GM12875 (cell line): ENCODE measurements around the gene RABGAP1L.
"Not testable (repeated sequence)": the region's sequence is repeated elsewhere in the genome, so short reads cannot be mapped to it uniquely, and the experiment has no call there.

Experiments used
- H3K4me3 ChIP-seq: one replicate; pipeline ENCODE4 v1.5.1; 2011; ENCODE audit warnings: low read depth, low read length, control low read depth
- TF ChIP-seq, protein P1 (sequence below): IDR thresholded peaks from 2 replicates; pipeline ENCODE4 v1.5.1; 2011; ENCODE audit warnings: low read depth, mild to moderate bottlenecking, control low read depth, inconsistent platforms, low read length, moderate library complexity, borderline replicate concordance; ENCODE audit not compliant: insufficient read depth

The RABGAP1L gene

DNA sequence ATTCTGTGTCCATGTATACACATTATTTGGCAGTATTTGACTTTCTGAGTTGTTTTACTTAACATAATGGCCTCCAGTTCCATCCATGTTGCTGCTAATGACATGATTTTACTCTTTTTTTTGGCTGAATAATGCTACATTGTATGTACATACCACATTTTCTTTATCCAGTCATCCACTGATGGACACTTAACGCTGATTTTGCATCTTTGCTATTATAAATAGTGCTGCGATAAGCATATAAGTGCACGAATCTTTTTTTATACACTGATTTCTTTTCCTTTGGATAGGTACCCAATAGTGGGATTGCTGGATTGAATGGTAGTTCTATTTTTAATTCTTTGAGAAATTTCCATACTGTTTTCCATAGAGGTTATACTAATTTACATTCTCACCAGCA, 544.0 kb downstream of the RABGAP1L start:
- no peak overlapping the region for H3K4me3 ChIP-seq
- TF ChIP-seq, protein P1, sequence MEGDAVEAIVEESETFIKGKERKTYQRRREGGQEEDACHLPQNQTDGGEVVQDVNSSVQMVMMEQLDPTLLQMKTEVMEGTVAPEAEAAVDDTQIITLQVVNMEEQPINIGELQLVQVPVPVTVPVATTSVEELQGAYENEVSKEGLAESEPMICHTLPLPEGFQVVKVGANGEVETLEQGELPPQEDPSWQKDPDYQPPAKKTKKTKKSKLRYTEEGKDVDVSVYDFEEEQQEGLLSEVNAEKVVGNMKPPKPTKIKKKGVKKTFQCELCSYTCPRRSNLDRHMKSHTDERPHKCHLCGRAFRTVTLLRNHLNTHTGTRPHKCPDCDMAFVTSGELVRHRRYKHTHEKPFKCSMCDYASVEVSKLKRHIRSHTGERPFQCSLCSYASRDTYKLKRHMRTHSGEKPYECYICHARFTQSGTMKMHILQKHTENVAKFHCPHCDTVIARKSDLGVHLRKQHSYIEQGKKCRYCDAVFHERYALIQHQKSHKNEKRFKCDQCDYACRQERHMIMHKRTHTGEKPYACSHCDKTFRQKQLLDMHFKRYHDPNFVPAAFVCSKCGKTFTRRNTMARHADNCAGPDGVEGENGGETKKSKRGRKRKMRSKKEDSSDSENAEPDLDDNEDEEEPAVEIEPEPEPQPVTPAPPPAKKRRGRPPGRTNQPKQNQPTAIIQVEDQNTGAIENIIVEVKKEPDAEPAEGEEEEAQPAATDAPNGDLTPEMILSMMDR = no peak

DNA sequence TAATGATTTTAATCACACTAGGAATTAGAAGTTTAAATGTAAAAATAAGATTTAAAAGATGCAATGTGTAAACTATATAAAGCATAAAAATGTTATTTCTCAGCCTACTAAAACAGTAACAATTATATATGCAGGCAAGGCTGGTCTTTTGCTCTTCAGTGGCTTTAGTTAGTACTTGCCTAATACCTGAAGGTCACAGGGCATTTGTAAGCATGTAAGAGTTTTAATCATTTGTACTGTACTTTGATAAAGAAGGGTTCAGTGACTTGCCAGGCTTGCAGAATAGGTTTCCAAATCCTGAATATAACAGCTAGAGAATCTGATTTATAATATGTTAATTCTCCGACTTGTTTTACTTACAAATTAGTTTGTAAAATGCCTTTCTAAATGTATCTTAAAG, 545.0 kb downstream of the RABGAP1L start:
- no peak overlapping the region for H3K4me3 ChIP-seq

GRCh38 chr1:174710868-174711845, 551.8 kb downstream of the RABGAP1L start:
- TF ChIP-seq, protein P1 = no peak
- H3K4me3 ChIP-seq = no peak overlapping the region

More for the DNA sequence above, 545.0 kb downstream of the RABGAP1L start:
- TF ChIP-seq, protein P1 = no peak

DNA sequence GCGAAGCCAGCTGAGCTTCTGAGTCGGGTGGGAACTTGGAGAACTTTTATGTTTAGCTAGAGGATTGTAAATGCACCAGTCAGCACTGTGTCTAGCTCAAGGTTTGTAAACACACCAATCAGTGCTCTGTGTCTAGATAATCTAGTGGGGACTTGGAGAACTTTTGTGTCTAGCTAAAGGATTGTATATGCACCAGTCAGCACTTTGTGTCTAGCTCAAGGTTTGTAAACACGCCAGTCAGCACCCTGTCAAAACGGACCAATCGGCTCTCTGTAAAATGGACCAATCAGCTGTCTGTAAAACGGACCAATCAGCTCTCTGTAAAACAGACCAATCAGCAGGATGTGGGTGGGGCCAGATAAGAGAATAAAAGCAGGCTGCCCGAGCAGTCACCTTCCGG, 552.5 kb downstream of the RABGAP1L start:
- H3K4me3 ChIP-seq = not testable (repeated sequence)

DNA sequence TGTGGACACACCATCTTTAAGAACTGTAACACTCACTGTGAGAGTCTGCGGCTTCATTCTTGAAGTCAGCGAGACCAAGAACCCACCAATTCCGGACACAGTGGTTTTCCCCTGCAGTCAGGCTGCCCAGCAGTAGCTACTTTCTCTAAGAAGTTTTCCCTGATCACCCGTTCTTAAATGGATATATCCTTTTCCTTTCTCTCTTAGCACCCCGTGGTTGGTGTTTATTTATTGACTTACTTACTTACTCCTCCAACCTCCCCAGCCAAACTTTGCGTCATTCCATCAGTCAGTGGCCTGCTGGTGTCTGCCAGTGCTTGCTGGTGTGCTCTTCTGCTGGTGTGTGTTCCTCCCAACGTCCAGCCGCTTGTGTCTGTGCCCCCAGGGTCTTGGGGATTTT, 553.2 kb downstream of the RABGAP1L start:
- no peak overlapping the region for H3K4me3 ChIP-seq
- TF ChIP-seq, protein P1 = no peak

DNA sequence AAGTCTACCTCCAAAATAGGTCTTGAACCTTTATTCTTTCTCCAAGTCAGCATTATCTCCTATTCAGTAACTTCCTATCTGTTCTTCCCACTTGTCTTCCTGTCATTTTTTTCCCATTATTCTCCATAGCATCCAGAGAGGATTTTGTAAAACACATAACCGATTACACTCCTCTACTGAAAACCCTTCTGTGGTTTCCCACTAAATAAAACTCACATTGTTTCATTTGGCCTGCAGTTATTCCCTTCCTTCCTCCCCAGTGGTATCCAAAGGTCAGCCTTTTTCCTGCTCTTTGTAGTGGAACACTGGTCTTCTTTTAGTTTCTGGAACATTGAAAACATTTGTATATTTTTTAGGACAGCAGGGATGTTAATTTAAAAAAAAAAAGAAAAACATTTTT, 554.5 kb downstream of the RABGAP1L start:
- H3K4me3 ChIP-seq = no peak overlapping the region
- TF ChIP-seq, protein P1 = no peak

DNA sequence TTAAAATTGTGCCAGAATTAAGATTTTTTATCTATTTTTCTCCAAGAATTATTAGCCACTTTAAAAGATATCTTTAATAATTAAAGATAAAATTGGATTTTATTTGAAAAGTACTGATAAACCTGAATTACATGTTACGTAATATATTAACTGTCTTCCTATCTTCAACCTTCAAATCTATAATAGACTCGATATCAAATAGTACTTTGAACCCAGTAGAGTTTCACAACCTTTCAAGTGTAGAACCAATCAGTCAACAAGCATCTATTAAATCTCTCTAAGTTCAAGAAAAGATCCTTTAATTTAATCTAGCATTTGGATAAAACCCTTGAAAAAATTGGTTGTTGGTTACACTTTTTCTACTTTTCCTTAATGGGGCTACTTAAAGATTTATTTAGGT, 559.9 kb downstream of the RABGAP1L start:
- no peak overlapping the region for H3K4me3 ChIP-seq
- TF ChIP-seq, protein P1 = no peak
